ENCODE measurements around the gene IPMK.
"Not testable (repeated sequence)": the region's sequence is repeated elsewhere in the genome, so short reads cannot be mapped to it uniquely, and the experiment has no call there.

IPMK gene

DNA sequence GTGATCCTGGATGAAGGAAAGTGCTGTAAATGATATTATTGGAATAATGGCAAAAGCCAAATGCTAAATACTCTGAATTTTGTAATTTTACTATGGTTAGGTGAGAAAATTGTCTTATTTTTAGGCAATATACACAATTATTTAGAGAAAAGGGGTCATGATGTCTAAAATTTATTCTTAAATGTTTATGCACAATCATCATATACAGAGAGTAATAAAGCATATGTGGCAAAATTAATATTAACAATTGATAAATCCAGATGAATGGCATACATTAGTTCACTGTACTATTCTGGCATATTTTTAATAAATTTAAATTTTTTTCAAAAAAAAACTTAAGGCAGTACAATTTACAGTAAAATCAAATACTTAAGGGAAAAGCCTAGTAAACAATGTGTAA, 7.4 kb downstream of the IPMK start:
- no peak overlapping the region for H3K4me3 ChIP-seq (ENCODE audit: low read depth, low read length)
- no peak for DNase-seq (ENCODE audit: low read depth)
- no peak for TF ChIP-seq CTCF (conservative IDR thresholded peaks at IDR 0.05; ENCODE audit: low read depth, low read length)

GRCh38 chr10:58258977-58259692, 8.6 kb downstream of the IPMK start:
- DNase-seq (ENCODE audit: low read depth) = peak; percentile 33
- TF ChIP-seq CTCF (conservative IDR thresholded peaks at IDR 0.05; ENCODE audit: low read depth, low read length) = peak; percentile 44
- no peak overlapping the region for H3K4me3 ChIP-seq (ENCODE audit: low read depth, low read length)

- not testable (repeated sequence) for H3K4me3 ChIP-seq (ENCODE audit: low read depth, low read length)
- DNase-seq (ENCODE audit: low read depth) = peak; percentile 55
Measured at GRCh38 chr10:58256013-58256780, 11.5 kb downstream of the IPMK start.

- TF ChIP-seq CTCF (conservative IDR thresholded peaks at IDR 0.05; ENCODE audit: low read depth, low read length) = no peak
- no peak overlapping the region for H3K4me3 ChIP-seq (ENCODE audit: low read depth, low read length)
- DNase-seq (ENCODE audit: low read depth) = no peak
Measured at GRCh38 chr10:58254644-58255043, 13.1 kb downstream of the IPMK start.

DNA sequence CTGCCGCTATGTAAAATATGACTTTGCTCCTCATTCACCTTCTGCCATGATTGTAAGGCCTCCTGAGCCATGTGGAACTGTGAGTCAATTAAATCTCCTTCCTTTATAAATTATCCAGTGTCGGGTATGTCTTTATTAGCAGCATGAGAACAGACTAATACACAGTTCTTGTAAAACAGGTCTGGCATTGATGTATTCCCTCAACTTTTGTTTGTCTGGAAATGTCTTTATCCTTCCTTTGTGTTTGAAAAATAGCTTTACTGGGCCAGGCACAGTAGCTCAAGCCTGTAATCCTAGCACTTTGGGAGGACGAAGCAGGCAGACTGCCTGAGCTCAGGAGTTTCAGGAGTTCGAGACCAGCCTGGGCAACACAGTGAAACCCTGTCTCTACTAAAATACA, 14.5 kb downstream of the IPMK start:
- H3K4me3 ChIP-seq (ENCODE audit: low read depth, low read length) = no peak overlapping the region
- no peak for DNase-seq (ENCODE audit: low read depth)
- TF ChIP-seq CTCF (conservative IDR thresholded peaks at IDR 0.05; ENCODE audit: low read depth, low read length) = no peak

GRCh38 chr10:58244666-58245065, 23.0 kb downstream of the IPMK start:
- not testable (repeated sequence) for DNase-seq (ENCODE audit: low read depth); H3K4me3 ChIP-seq (ENCODE audit: low read depth, low read length)

DNA sequence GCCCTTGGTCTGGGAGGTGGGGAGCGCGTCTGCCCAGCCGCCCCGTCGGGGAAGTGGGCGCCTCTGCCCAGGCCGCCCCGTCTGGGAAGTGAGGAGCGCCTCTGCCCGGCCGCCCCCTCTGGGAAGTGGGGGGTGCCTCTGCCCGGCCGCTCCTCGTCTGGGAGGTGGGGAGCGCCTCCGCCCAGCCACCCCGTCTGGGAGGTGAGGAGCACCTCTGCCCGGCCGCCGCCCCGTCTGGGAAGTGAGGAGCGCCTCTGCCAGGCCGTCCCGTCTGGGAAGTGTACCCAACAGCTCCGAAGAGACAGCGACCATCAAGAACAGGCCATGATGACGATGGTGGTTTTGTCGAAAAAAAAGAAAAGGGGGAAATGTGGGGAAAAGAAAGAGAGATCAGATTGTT, 23.5 kb downstream of the IPMK start:
- H3K4me3 ChIP-seq (ENCODE audit: low read depth, low read length); DNase-seq (ENCODE audit: low read depth): not testable (repeated sequence)

DNA sequence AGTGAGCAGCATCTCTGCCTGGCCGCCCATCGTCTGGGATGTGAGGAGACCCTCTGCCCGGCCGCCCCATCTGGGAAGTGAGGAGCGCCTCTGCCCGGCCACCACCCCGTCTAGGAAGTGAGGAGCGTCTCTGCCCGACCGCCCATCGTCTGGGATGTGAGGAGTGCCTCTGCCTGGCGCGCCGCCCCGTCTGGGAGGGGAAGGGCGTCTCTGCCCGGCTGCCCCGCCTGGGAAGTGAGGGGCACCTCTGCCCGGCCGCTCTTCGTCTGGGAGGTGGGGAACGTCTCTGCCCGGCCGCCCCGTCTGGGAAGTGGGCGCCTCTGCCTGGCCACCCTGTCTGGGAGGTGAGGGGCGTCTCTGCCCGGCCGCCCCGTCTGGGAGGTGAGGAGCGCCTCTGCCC, 23.9 kb downstream of the IPMK start:
- DNase-seq (ENCODE audit: low read depth); H3K4me3 ChIP-seq (ENCODE audit: low read depth, low read length): not testable (repeated sequence)

DNA sequence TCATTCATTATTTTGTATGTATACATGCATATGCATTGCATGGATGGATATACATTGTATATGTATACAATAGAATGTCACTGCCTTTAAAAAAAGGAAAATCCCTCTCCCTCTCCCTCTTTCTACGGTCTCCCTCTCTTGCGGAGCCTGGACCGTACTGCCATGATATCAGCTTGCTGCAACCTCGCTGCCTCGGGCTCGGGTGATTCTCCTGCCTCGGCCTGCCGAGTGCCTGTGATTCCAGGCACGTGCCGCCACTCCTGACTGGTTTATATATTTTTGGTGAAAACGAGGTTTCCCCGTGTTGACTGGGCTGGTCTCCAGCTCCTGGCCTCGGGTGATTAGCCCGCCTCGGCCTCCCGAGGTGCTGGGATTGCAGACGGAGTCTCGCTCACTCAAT, 24.4 kb downstream of the IPMK start:
- no peak overlapping the region for H3K4me3 ChIP-seq (ENCODE audit: low read depth, low read length)
- no peak for TF ChIP-seq CTCF (conservative IDR thresholded peaks at IDR 0.05; ENCODE audit: low read depth, low read length)
- DNase-seq (ENCODE audit: low read depth) = no peak

Data from choroid plexus epithelial cell (primary cell).